ENCODE data around the gene FAM149A.

Gene FAM149A

DNA sequence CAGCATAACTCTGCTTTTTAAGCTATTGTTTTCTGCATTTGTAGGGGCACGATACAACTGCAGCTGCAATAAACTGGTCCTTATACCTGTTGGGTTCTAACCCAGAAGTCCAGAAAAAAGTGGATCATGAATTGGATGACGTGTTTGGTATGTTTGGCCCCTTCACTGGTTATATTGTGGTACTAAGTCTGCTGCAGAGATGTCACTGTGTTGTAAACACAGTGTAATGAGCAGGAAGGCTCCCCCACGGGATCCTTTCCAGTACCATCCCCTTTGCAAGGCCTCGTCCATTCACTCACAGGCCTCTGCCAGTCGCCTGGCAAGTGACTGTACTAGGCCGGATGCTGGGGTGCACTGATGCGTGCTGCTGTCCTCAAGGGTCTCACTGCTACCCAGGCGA is 100.7 kb downstream of the FAM149A start:
- H3K4me3 ChIP-seq (ENCODE audit: low read depth in 1 of 2, low read length in 2 of 2) = no peak overlapping the region

GRCh38 chr4:186216465-186217024 is 112.0 kb downstream of the FAM149A start:
- Histone ChIP-seq H3K4me1 (ENCODE audit: insufficient read depth, low read length) (no peaks in the 10 kb centered on the region), H3K4me3 (ENCODE audit: low read depth in 1 of 2, low read length in 2 of 2) (no peak overlapping the region), H3K27ac (ENCODE audit: low read depth, low read length) (no peak overlapping the region), H3K9ac (ENCODE audit: low read length) (no peak overlapping the region), H3K27me3 (ENCODE audit: control insufficient read depth in 1 of 2, insufficient read depth in 2 of 2, low read length in 2 of 2) (no peaks in the 10 kb centered on the region), H3K36me3 (ENCODE audit: insufficient read depth, low read length) (no peaks in the 10 kb centered on the region), H3K9me3 (ENCODE audit: low read length) (no peaks in the 10 kb centered on the region)

More for the DNA sequence above, 100.7 kb downstream of the FAM149A start:
- Histone ChIP-seq H3K27me3 (ENCODE audit: control insufficient read depth in 1 of 2, insufficient read depth in 2 of 2, low read length in 2 of 2) (no peaks in the 10 kb centered on the region), H3K9ac (ENCODE audit: low read length) (no peak overlapping the region), H3K27ac (ENCODE audit: low read depth, low read length) (no peak overlapping the region), H3K36me3 (ENCODE audit: insufficient read depth, low read length) (peaks cover 12% of the 10 kb centered on the region), H3K9me3 (ENCODE audit: low read length) (no peaks in the 10 kb centered on the region), H3K4me1 (ENCODE audit: insufficient read depth, low read length) (peaks cover 6% of the 10 kb centered on the region)

DNA sequence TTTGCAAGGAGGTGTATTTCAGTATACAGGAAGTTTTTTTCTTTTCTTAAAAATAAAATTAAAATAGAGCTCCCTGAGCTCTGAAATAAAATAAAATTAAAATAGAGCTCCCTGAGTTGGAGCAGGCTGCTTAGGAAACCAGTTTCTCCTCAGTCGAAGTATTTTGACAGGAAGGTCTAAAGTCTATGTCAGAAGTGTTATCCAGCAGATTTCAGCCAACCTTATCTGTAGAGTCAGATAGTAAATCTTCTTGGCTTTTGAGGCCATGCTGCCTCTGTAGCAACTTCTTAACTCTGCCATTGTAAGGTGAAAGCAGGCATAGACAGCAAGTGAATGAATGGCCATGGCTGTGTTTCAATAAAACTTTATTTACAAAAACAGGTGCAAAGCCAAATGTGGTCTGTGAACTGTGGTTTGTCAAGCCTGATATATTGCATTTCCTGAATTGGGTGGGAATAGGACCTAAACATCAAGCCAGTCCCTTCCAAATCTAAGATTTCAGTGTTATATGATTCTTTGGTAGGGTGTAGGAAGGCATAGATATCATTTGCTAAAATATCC is 113.3 kb downstream of the FAM149A start:
- Histone ChIP-seq H3K4me1 (ENCODE audit: insufficient read depth, low read length) (no peaks in the 10 kb centered on the region), H3K4me3 (ENCODE audit: low read depth in 1 of 2, low read length in 2 of 2) (no peak overlapping the region), H3K9ac (ENCODE audit: low read length) (no peak overlapping the region), H3K9me3 (ENCODE audit: low read length) (no peaks in the 10 kb centered on the region), H3K27ac (ENCODE audit: low read depth, low read length) (no peak overlapping the region), H3K36me3 (ENCODE audit: insufficient read depth, low read length) (no peaks in the 10 kb centered on the region), H3K27me3 (ENCODE audit: control insufficient read depth in 1 of 2, insufficient read depth in 2 of 2, low read length in 2 of 2) (no peaks in the 10 kb centered on the region)

GRCh38 chr4:186221624-186222023 is 117.1 kb downstream of the FAM149A start:
- H3K27me3 ChIP-seq (ENCODE audit: control insufficient read depth in 1 of 2, insufficient read depth in 2 of 2, low read length in 2 of 2) = no peaks in the 10 kb centered on the region
- H3K4me1 ChIP-seq (ENCODE audit: insufficient read depth, low read length) = no peaks in the 10 kb centered on the region
- H3K4me3 ChIP-seq (ENCODE audit: low read depth in 1 of 2, low read length in 2 of 2) = no peak overlapping the region
- H3K9ac ChIP-seq (ENCODE audit: low read length) = no peak overlapping the region
- H3K27ac ChIP-seq (ENCODE audit: low read depth, low read length) = no peak overlapping the region
- no peaks in the 10 kb centered on the region for H3K9me3 ChIP-seq (ENCODE audit: low read length)
- no peaks in the 10 kb centered on the region for H3K36me3 ChIP-seq (ENCODE audit: insufficient read depth, low read length)
